A673 (cell line): ENCODE measurements around the gene NIM1K.

Experiments used
- EZH2 ChIP-seq: fragments of 200-600 bp; sonication (generic); IDR thresholded peaks from 2 replicates; pipeline ENCODE4 v1.6.1; 2017; ENCODE audit warnings: borderline replicate concordance, low read depth, mild to moderate bottlenecking, mixed read lengths, antibody characterized with exemption, low read length; ENCODE audit not compliant: poor library complexity, severe bottlenecking
- TF ChIP-seq, protein P1 (sequence below): fragments of 300-800, 200-600 bp; sonication (generic); conservative IDR thresholded peaks from 2 replicates; pipeline ENCODE4 v1.5.1; 2017; ENCODE audit warnings: low read depth, mild to moderate bottlenecking, antibody characterized with exemption, low read length, moderate library complexity, mixed read lengths

- TF ChIP-seq, protein P1, sequence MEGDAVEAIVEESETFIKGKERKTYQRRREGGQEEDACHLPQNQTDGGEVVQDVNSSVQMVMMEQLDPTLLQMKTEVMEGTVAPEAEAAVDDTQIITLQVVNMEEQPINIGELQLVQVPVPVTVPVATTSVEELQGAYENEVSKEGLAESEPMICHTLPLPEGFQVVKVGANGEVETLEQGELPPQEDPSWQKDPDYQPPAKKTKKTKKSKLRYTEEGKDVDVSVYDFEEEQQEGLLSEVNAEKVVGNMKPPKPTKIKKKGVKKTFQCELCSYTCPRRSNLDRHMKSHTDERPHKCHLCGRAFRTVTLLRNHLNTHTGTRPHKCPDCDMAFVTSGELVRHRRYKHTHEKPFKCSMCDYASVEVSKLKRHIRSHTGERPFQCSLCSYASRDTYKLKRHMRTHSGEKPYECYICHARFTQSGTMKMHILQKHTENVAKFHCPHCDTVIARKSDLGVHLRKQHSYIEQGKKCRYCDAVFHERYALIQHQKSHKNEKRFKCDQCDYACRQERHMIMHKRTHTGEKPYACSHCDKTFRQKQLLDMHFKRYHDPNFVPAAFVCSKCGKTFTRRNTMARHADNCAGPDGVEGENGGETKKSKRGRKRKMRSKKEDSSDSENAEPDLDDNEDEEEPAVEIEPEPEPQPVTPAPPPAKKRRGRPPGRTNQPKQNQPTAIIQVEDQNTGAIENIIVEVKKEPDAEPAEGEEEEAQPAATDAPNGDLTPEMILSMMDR = no peak
- TF ChIP-seq EZH2 = no peak
Observed at GRCh38 chr5:43195670-43196265, 3.7 kb downstream of the NIM1K start.
